GM23338 (cell line): ENCODE results near the gene CDHR5. TPM values are rescaled to one million over a fixed set of nuclear protein-coding genes. Genes with fewer than 3 reads are reported as not detected.

ENCODE experiments used
- ATAC-seq: fragments of 200-7000 bp; cut with Tn5 transposase; 3 replicates; pipeline ENCODE4 v1.9.1; 2020
- DNase-seq: peaks from one replicate; pipeline ENCODE4 v3.0.0-alpha.2; 2015; ENCODE audit warnings: low spot score
- H2AFZ ChIP-seq: fragments of 200-600 bp; sonication (generic); 2 replicates; pipeline ENCODE4 v1.8.0; 2016; ENCODE audit warnings: antibody characterized with exemption, mild to moderate bottlenecking, moderate library complexity
- H3F3A ChIP-seq: fragments of 200-600 bp; sonication (generic); replicated peaks from 2 replicates; pipeline ENCODE4 v1.8.0; 2017; ENCODE audit warnings: antibody characterized with exemption, mixed run types, low read depth
- H3K27ac ChIP-seq: fragments of 200-600 bp; sonication (generic); 2 replicates; pipeline ENCODE4 v1.6.1; 2016; ENCODE audit warnings: low read depth
- H3K27me3 ChIP-seq: fragments of 200-600 bp; sonication (generic); 2 replicates; pipeline ENCODE4 v1.8.0; 2016; ENCODE audit warnings: mild to moderate bottlenecking, mixed run types, moderate library complexity; ENCODE audit not compliant: insufficient read depth
- H3K36me3 ChIP-seq: fragments of 200-600 bp; sonication (generic); 2 replicates; pipeline ENCODE4 v1.8.0; 2016; ENCODE audit warnings: mild to moderate bottlenecking; ENCODE audit not compliant: insufficient read depth
- H3K4me1 ChIP-seq: fragments of 200-600 bp; sonication (generic); 2 replicates; pipeline ENCODE4 v1.8.0; 2016; ENCODE audit warnings: mild to moderate bottlenecking, moderate library complexity; ENCODE audit not compliant: insufficient read depth
- H3K4me2 ChIP-seq: fragments of 200-600 bp; sonication (generic); 2 replicates; pipeline ENCODE4 v1.7.1; 2017; ENCODE audit warnings: mixed run types
- H3K4me3 ChIP-seq: fragments of 200-600 bp; sonication (generic); 2 replicates; pipeline ENCODE4 v1.6.1; 2016; ENCODE audit warnings: mixed run types
- H3K79me2 ChIP-seq: fragments of 200-600 bp; sonication (generic); replicated peaks from 2 replicates; pipeline ENCODE4 v1.8.0; 2017; ENCODE audit warnings: mild to moderate bottlenecking; ENCODE audit not compliant: insufficient read depth
- H3K9me2 ChIP-seq: fragments of 200-600 bp; sonication (generic); 2 replicates; pipeline ENCODE4 v1.8.0; 2017; ENCODE audit not compliant: insufficient read depth
- H4K20me1 ChIP-seq: fragments of 200-600 bp; sonication (generic); replicated peaks from 2 replicates; pipeline ENCODE4 v1.8.0; 2017; ENCODE audit warnings: mild to moderate bottlenecking; ENCODE audit not compliant: insufficient read depth
- H3K27ac Mint-ChIP-seq: 2 replicates; pipeline ENCODE4 v1.8.0; 2020; ENCODE audit warnings: inconsistent platforms, mild to moderate bottlenecking, moderate library complexity, mixed read lengths
- H3K27me3 Mint-ChIP-seq: 3 replicates; pipeline ENCODE4 v1.8.0; 2022; ENCODE audit warnings: low read depth, mild to moderate bottlenecking, moderate library complexity, mixed read lengths, inconsistent platforms; ENCODE audit not compliant: insufficient read depth, poor library complexity
- H3K36me3 Mint-ChIP-seq: 3 replicates; pipeline ENCODE4 v1.8.0; 2021; ENCODE audit warnings: low read depth, mild to moderate bottlenecking, inconsistent platforms, moderate library complexity, mixed read lengths
- H3K4me1 Mint-ChIP-seq: 3 replicates; pipeline ENCODE4 v1.8.0; 2020; ENCODE audit warnings: mild to moderate bottlenecking, inconsistent platforms, mixed read lengths
- H3K4me3 Mint-ChIP-seq: 3 replicates; pipeline ENCODE4 v1.8.0; 2021; ENCODE audit warnings: moderate library complexity, mild to moderate bottlenecking, inconsistent platforms, mixed read lengths
- H3K9me3 Mint-ChIP-seq: 3 replicates; pipeline ENCODE4 v1.8.0; 2020; ENCODE audit warnings: moderate library complexity, mild to moderate bottlenecking, inconsistent platforms, mixed read lengths
- CREB1 ChIP-seq: fragments of 250-450 bp; sonication (Bioruptor Pico); IDR thresholded peaks from 2 replicates; pipeline ENCODE4 v1.5.0; 2020; ENCODE audit warnings: low read depth, mild to moderate bottlenecking, moderate library complexity
- CTCF ChIP-seq, 2 experiments: fragments of 200-600 bp in 1 of 2; sonication (generic) in 1 of 2; conservative IDR thresholded peaks; 2 replicates each; pipeline versions ENCODE4 v1.5.1 to v1.6.1; 2016 to 2017; ENCODE audit warnings: antibody characterized with exemption in 2 of 2, low read depth in 2 of 2, mild to moderate bottlenecking in 2 of 2, moderate library complexity in 1 of 2
- ETS1 ChIP-seq: IDR thresholded peaks from 2 replicates; pipeline ENCODE4 v1.6.1; 2016; ENCODE audit warnings: antibody characterized with exemption
- EZH2 ChIP-seq: fragments of 200-600 bp; sonication (generic); IDR thresholded peaks from one replicate; pipeline ENCODE4 v1.8.0; 2017; ENCODE audit warnings: antibody characterized with exemption, mild to moderate bottlenecking, low read depth; ENCODE audit not compliant: unreplicated experiment
- EZH2phosphoT487 ChIP-seq: fragments of 200-600 bp; sonication (generic); IDR thresholded peaks from one replicate; pipeline ENCODE4 v1.8.1; 2018; ENCODE audit warnings: antibody characterized with exemption; ENCODE audit not compliant: unreplicated experiment
- JUNB ChIP-seq: IDR thresholded peaks from one replicate; pipeline ENCODE4 v1.6.1; 2016; ENCODE audit warnings: antibody characterized with exemption; ENCODE audit not compliant: unreplicated experiment
- NANOG ChIP-seq: IDR thresholded peaks from 2 replicates; pipeline ENCODE4 v1.6.1; 2016; ENCODE audit warnings: antibody characterized with exemption, borderline replicate concordance
- POLR2AphosphoS5 ChIP-seq: IDR thresholded peaks from 2 replicates; pipeline ENCODE4 v1.6.1; 2016; ENCODE audit warnings: antibody characterized with exemption, low read depth
- STAT1 ChIP-seq: IDR thresholded peaks from one replicate; pipeline ENCODE4 v1.6.1; 2016; ENCODE audit warnings: antibody characterized with exemption; ENCODE audit not compliant: unreplicated experiment
- ZNF114 ChIP-seq: fragments of 250-450 bp; sonication (Bioruptor Pico); IDR thresholded peaks from 2 replicates; pipeline ENCODE4 v1.5.0; 2020; ENCODE audit warnings: mild to moderate bottlenecking, moderate library complexity
- ZNF331 ChIP-seq: fragments of 250-450 bp; sonication (Bioruptor Pico); IDR thresholded peaks from 2 replicates; pipeline ENCODE4 v1.5.0; 2020; ENCODE audit warnings: low read depth, mild to moderate bottlenecking, moderate library complexity
- polyA plus RNA-seq: library from polyadenylated mRNA; unstranded; fragments of >200 nt; fragmentation: Nextera tagmentation; extraction: Ambion mirVana; gene quantifications from 2 replicates; pipeline ENCODE4 v1.2.1, GENCODE V29; 2016
- total RNA-seq: library from RNA; depleted of rRNA; stranded (reverse); fragments of >200 nt; shearing (Covaris generic); gene quantifications from 2 replicates; pipeline ENCODE4 v1.2.3, GENCODE V29; 2014

Gene CDHR5
- total and polyA plus RNA-seq, 2 experiments from 2014 or later, result not detected

GRCh38 chr11:627308-627576 is 2.5 kb upstream of the CDHR5 start:
- Histone ChIP-seq H3K4me3 (peak overlapping the region; percentile 35; the same call in 1 of the 2 replicates), H3K27me3 (peaks cover 24% of the 10 kb centered on the region), H3K79me2 (no peaks in the 10 kb centered on the region)

GRCh38 chr11:626475-627307 is 1.9 kb upstream of the CDHR5 start, which contains the start of gene SCT:
Gene SCT (minus strand): TSS chr11:627181. CDS start chr11:627143, 38 bp downstream.
- no peak within 1 kb of the TSS for H3K27ac ChIP-seq
- Mint-ChIP-seq H3K4me1 (peaks cover 21% of the 10 kb centered on the region), H3K36me3 (peaks cover 3% of the 10 kb centered on the region; the same call in 1 of the 3 replicates), H3K27ac (no peak within 1 kb of the TSS), H3K4me3 (peak within 1 kb of the TSS; percentile 66), H3K9me3 (peaks cover 15% of the 10 kb centered on the region), H3K27me3 (peaks cover 32% of the 10 kb centered on the region)
- no peak within 1 kb of the TSS for H2AFZ ChIP-seq
- H3K36me3 ChIP-seq, result no peaks in the 10 kb centered on the region
- H3K4me3 ChIP-seq, result peak within 1 kb of the TSS; percentile 48; the same call in 1 of the 2 replicates
- ATAC-seq (peak; percentile 26), DNase-seq (no peak)
- H3K27me3 ChIP-seq, result peaks cover 24% of the 10 kb centered on the region
- H3F3A ChIP-seq, result 0 out of 2 replicates have a peak, but pooled peaks cover 9% of the 10 kb centered on the region
- no peaks in the 10 kb centered on the region for H3K9me2 ChIP-seq
- H4K20me1 ChIP-seq, result no peaks in the 10 kb centered on the region
- H3K4me1 ChIP-seq, result peaks cover 4% of the 10 kb centered on the region; the same call in 1 of the 2 replicates
- peak within 1 kb of the TSS; percentile 77 for H3K4me2 ChIP-seq
- no peaks in the 10 kb centered on the region for H3K79me2 ChIP-seq
- no peak for TF ChIP-seq ZNF114
- no peak for TF ChIP-seq POLR2AphosphoS5
- TF ChIP-seq CREB1 (CRISPR knock-in tag), result no peak
- TF ChIP-seq ETS1, result no peak
- TF ChIP-seq STAT1, result no peak

More at GRCh38 chr11:627308-627576, 2.5 kb upstream of the CDHR5 start:
- DNase-seq (no peak), ATAC-seq (no peak)
- H3K4me2 ChIP-seq, result no peak overlapping the region
- no peak overlapping the region for H2AFZ ChIP-seq
- no peak overlapping the region for H3K27ac ChIP-seq
- H3K9me2 ChIP-seq, result no peaks in the 10 kb centered on the region
- peaks cover 4% of the 10 kb centered on the region; the same call in 1 of the 2 replicates for H3K4me1 ChIP-seq
- Mint-ChIP-seq H3K9me3 (peaks cover 15% of the 10 kb centered on the region), H3K4me1 (peaks cover 21% of the 10 kb centered on the region), H3K4me3 (peak overlapping the region; percentile 66; the same call in 2 of the 3 replicates), H3K27me3 (peaks cover 32% of the 10 kb centered on the region), H3K27ac (no peak overlapping the region), H3K36me3 (peaks cover 3% of the 10 kb centered on the region; the same call in 1 of the 3 replicates)
- no peak for TF ChIP-seq CREB1 (CRISPR knock-in tag)
- TF ChIP-seq ZNF331 (CRISPR knock-in tag), result no peak
- TF ChIP-seq POLR2AphosphoS5, result no peak
- TF ChIP-seq CTCF (conservative IDR thresholded peaks at IDR 0.05; ENCODE audit: low read depth in 2 of 2), result no peak
- no peak for TF ChIP-seq ZNF114
- TF ChIP-seq EZH2, result no peak
- no peak for TF ChIP-seq NANOG
- no peak for TF ChIP-seq ETS1
- TF ChIP-seq EZH2phosphoT487, result no peak
- TF ChIP-seq JUNB, result no peak
- TF ChIP-seq STAT1, result no peak
- H3K36me3 ChIP-seq, result no peaks in the 10 kb centered on the region
- 0 out of 2 replicates have a peak, but pooled peaks cover 9% of the 10 kb centered on the region for H3F3A ChIP-seq
- H4K20me1 ChIP-seq, result no peaks in the 10 kb centered on the region
